Endothelial cell of umbilical vein (primary cell): ENCODE results near the gene MAPRE2. TPM values are rescaled to one million over a fixed set of nuclear protein-coding genes. Genes with fewer than 3 reads are reported as not detected.

Experiments
- BruUV-seq: library from RNA; stranded (reverse); fragments of 400-500 nt; replicated peaks from 2 replicates; lab custom pipeline; 2021; lab: Mats Ljungman, UMichigan
- CTCF ChIA-PET: fragments of 300-600, 350-600 bp; sonication (Branson Sonifier 250); formaldehyde crosslinking; loops from one replicate; lab custom pipeline; 2021; ENCODE audit warnings: antibody characterized with exemption, inconsistent platforms; lab: Charles Lee
- POLR2A ChIA-PET: fragments of 300-600, 350-600 bp; sonication (Branson Sonifier 250); formaldehyde crosslinking; loops from one replicate; lab custom pipeline; 2021; ENCODE audit warnings: antibody characterized with exemption, inconsistent platforms; lab: Charles Lee
- DNase-seq: peaks from one replicate; pipeline ENCODE4 v3.0.0-alpha.2; 2011; ENCODE audit warnings: low read depth, low spot score
- FAIRE-seq: peaks from 2 replicates; lab custom pipeline; 2011; peaks lifted over from hg19 to GRCh38; lab: Jason Lieb, UNC
- H2AFZ ChIP-seq: 2 replicates; pipeline ENCODE4 v1.6.0; 2012; ENCODE audit warnings: low read depth, low read length, control low read depth, inconsistent platforms
- H3K27ac ChIP-seq: 2 replicates; pipeline ENCODE4 v1.5.1; 2011; ENCODE audit warnings: low read depth, mild to moderate bottlenecking, control low read depth, low read length, moderate library complexity; ENCODE audit not compliant: insufficient read depth
- H3K27me3 ChIP-seq, 2 experiments: 2 replicates each; pipeline versions ENCODE4 v1.6.0 to v1.6.1; 2011; ENCODE audit warnings: low read length in 2 of 2, mixed read lengths in 1 of 2; ENCODE audit not compliant: control insufficient read depth in 2 of 2, insufficient read depth in 2 of 2
- H3K36me3 ChIP-seq, 2 experiments: 2 replicates in 1 of 2; 3 replicates in 1 of 2; pipeline ENCODE4 v1.5.1; 2011; ENCODE audit warnings: low read length in 2 of 2, mild to moderate bottlenecking in 1 of 2, moderate library complexity in 1 of 2; ENCODE audit not compliant: control insufficient read depth in 2 of 2, insufficient read depth in 2 of 2; ENCODE audit errors: extremely low read depth in 1 of 2
- H3K4me1 ChIP-seq: 3 replicates; pipeline ENCODE4 v1.5.1; 2011; ENCODE audit warnings: mild to moderate bottlenecking, low read length; ENCODE audit not compliant: control insufficient read depth, insufficient read depth; ENCODE audit errors: extremely low read depth
- H3K4me2 ChIP-seq: 2 replicates; pipeline ENCODE4 v1.6.1; 2011; ENCODE audit warnings: low read length, control low read depth, mixed read lengths; ENCODE audit not compliant: insufficient read depth
- H3K4me3 ChIP-seq, 3 experiments: fragments of 200-600 bp in 1 of 3; sonication (generic), shearing (Covaris generic) in 1 of 3; replicated peaks in 1 of 3; 2 replicates each; pipeline ENCODE4 v1.5.1; 2011 to 2016; ENCODE audit warnings: control low read depth in 3 of 3, low read length in 3 of 3, mild to moderate bottlenecking in 2 of 3, inconsistent platforms in 1 of 3, low read depth in 1 of 3, moderate library complexity in 1 of 3; ENCODE audit not compliant: insufficient read depth in 1 of 3
- H3K79me2 ChIP-seq: 2 replicates; pipeline ENCODE4 v1.6.0; 2012; ENCODE audit warnings: low read length, inconsistent platforms; ENCODE audit not compliant: control insufficient read depth, insufficient read depth
- H3K9ac ChIP-seq: replicated peaks from 2 replicates; pipeline ENCODE3; 2011; ENCODE audit warnings: low read length, control low read depth; ENCODE audit not compliant: insufficient read depth; ENCODE audit errors: extremely low read depth
- H3K9me1 ChIP-seq: replicated peaks from 3 replicates; pipeline ENCODE4 v1.6.0; 2011; ENCODE audit warnings: mild to moderate bottlenecking, low read length; ENCODE audit not compliant: control insufficient read depth, insufficient read depth; ENCODE audit errors: extremely low read depth
- H3K9me3 ChIP-seq: replicated peaks from 2 replicates; pipeline ENCODE4 v1.5.1; 2012; ENCODE audit warnings: low read length, inconsistent platforms; ENCODE audit not compliant: control insufficient read depth, insufficient read depth
- H4K20me1 ChIP-seq: replicated peaks from 2 replicates; pipeline ENCODE3; 2011; ENCODE audit warnings: mild to moderate bottlenecking, low read length; ENCODE audit not compliant: control insufficient read depth, insufficient read depth; ENCODE audit errors: extremely low read depth
- EZH2 ChIP-seq: IDR thresholded peaks from 2 replicates; pipeline ENCODE4 v1.6.1; 2012; ENCODE audit warnings: borderline replicate concordance, low read depth, mild to moderate bottlenecking, moderate library complexity, low read length, inconsistent platforms; ENCODE audit not compliant: severe bottlenecking
- FOS ChIP-seq: IDR thresholded peaks from 2 replicates; pipeline ENCODE4 v1.6.1; 2011; ENCODE audit warnings: mild to moderate bottlenecking, low read length, moderate library complexity, borderline replicate concordance; ENCODE audit not compliant: insufficient read depth
- GATA2 ChIP-seq: IDR thresholded peaks from 2 replicates; pipeline ENCODE4 v1.7.0; 2011; ENCODE audit warnings: low read depth, mild to moderate bottlenecking, moderate library complexity, mixed read lengths, low read length; ENCODE audit not compliant: insufficient read length, insufficient read depth
- JUN ChIP-seq: IDR thresholded peaks from 2 replicates; pipeline ENCODE4 v1.6.1; 2011; ENCODE audit warnings: borderline replicate concordance, low read depth; ENCODE audit not compliant: insufficient read length, insufficient read depth
- MAX ChIP-seq: IDR thresholded peaks from 2 replicates; pipeline ENCODE4 v1.6.1; 2011; ENCODE audit not compliant: insufficient read depth, insufficient read length
- MYC ChIP-seq: IDR thresholded peaks from one replicate; pipeline ENCODE4 v1.6.1; 2011; ENCODE audit warnings: mild to moderate bottlenecking, low read depth, low read length
- POLR2A ChIP-seq: IDR thresholded peaks from 2 replicates; pipeline ENCODE4 v1.6.1; 2012; ENCODE audit warnings: low read depth, mild to moderate bottlenecking, control low read depth, low read length
- POLR2AphosphoS5 ChIP-seq: IDR thresholded peaks from 2 replicates; pipeline ENCODE4 v1.6.1; 2012; ENCODE audit warnings: low read depth, mild to moderate bottlenecking, control low read depth, low read length, moderate library complexity; ENCODE audit not compliant: insufficient read depth
- dilution Hi-C: fragments of 300-500 bp; cut with MboI; formaldehyde crosslinking; loops from one replicate; pipeline ENCODE4 v1.15.0; 2019; ENCODE audit warnings: low sequenced_read_pairs; ENCODE audit not compliant: extremely low pct_ligation_motif_present
- intact Hi-C: fragments of 100-400 bp; cut with micrococcal nuclease; formaldehyde crosslinking; loops from one replicate; pipeline ENCODE4 v1.10.0; 2022
- polyA plus RNA-seq, 4 experiments: library from polyadenylated mRNA; depleted of rRNA in 3 of 4; stranded (reverse) in 3 of 4; unstranded in 1 of 4; fragments of >200 nt; gene quantifications; 2 replicates each; pipeline versions ENCODE4 v1.2.1 to v1.2.3, GENCODE V29; 2011 to 2012; ENCODE audit warnings: missing spikeins in 1 of 4
- total RNA-seq: library from RNA; stranded (reverse); gene quantifications from 2 replicates; pipeline ENCODE4 v1.2.3, GENCODE V29; 2021
- TF ChIP-seq, protein P1 (sequence below), 2 donors: IDR thresholded peaks; 1 replicate in 1 of 2; 2 replicates in 1 of 2; pipeline ENCODE4 v1.5.1; 2011; ENCODE audit warnings: low read length in 2 of 2, mild to moderate bottlenecking in 2 of 2, moderate library complexity in 2 of 2, control low read depth in 1 of 2, inconsistent platforms in 1 of 2, low read depth in 1 of 2; ENCODE audit not compliant: insufficient read depth in 1 of 2; ENCODE audit errors: extremely low read depth in 1 of 2

The MAPRE2 gene
- total and polyA plus RNA-seq, 2 donors (not counting 3 experiments of a cell fraction or from before 2014, with no cell fraction given), result 117 to 148 TPM

- H4K20me1 ChIP-seq, result peaks cover 4% of the 10 kb centered on the region
- H3K9me3 ChIP-seq, result no peaks in the 10 kb centered on the region
- POLR2A ChIA-PET, result no interaction called here
- H3K4me3 ChIP-seq, result no peak overlapping the region
- H2AFZ ChIP-seq, result no peak overlapping the region
- DNase-seq, result no peak
- H3K27ac ChIP-seq, result no peak overlapping the region
- BruUV-seq, result no TSS peak
- no peaks in the 10 kb centered on the region for H3K36me3 ChIP-seq
- CTCF ChIA-PET, result no interaction called here
- H3K9ac ChIP-seq, result no peak overlapping the region
- no peaks in the 10 kb centered on the region for H3K27me3 ChIP-seq
- peaks cover 30% of the 10 kb centered on the region for H3K79me2 ChIP-seq
- peaks cover 19% of the 10 kb centered on the region for H3K4me1 ChIP-seq
- no peak for TF ChIP-seq POLR2A
- no peak for TF ChIP-seq FOS
- TF ChIP-seq GATA2, result no peak
- no peak for TF ChIP-seq MAX
- no peak for TF ChIP-seq JUN
- TF ChIP-seq, protein P1, sequence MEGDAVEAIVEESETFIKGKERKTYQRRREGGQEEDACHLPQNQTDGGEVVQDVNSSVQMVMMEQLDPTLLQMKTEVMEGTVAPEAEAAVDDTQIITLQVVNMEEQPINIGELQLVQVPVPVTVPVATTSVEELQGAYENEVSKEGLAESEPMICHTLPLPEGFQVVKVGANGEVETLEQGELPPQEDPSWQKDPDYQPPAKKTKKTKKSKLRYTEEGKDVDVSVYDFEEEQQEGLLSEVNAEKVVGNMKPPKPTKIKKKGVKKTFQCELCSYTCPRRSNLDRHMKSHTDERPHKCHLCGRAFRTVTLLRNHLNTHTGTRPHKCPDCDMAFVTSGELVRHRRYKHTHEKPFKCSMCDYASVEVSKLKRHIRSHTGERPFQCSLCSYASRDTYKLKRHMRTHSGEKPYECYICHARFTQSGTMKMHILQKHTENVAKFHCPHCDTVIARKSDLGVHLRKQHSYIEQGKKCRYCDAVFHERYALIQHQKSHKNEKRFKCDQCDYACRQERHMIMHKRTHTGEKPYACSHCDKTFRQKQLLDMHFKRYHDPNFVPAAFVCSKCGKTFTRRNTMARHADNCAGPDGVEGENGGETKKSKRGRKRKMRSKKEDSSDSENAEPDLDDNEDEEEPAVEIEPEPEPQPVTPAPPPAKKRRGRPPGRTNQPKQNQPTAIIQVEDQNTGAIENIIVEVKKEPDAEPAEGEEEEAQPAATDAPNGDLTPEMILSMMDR (IDR thresholded peaks at IDR 0.05; ENCODE audit: extremely low read depth in 1 of 2, insufficient read depth in 1 of 2, low read depth in 1 of 2, low read length in 2 of 2), result no peak
- TF ChIP-seq POLR2AphosphoS5, result no peak
- no peak for TF ChIP-seq MYC
- TF ChIP-seq EZH2, result no peak
- intact Hi-C loops, result no loop called here
- dilution Hi-C loops, result no loop called here
- no peaks in the 10 kb centered on the region for H3K9me1 ChIP-seq
- FAIRE-seq, result no peak
- H3K4me2 ChIP-seq, result no peak overlapping the region
Observed at GRCh38 chr18:35089891-35090550, 48.8 kb downstream of the MAPRE2 start.
